ENCODE measurements around the gene TEX264.

- no peak for TF ChIP-seq CTCF (IDR thresholded peaks at IDR 0.05)
- TF ChIP-seq POLR2AphosphoS5 (IDR thresholded peaks at IDR 0.05) = peak in 2 of 3 donors; percentile 60 to 73
- no peak for TF ChIP-seq POLR2A (IDR thresholded peaks at IDR 0.05)
Measured at GRCh38 chr3:51671734-51672475, 853 bp downstream of the TEX264 start.

All from stomach (tissue), 4 donors.